ENCODE results near the gene SMARCC2.
"Not testable (repeated sequence)": the region's sequence is repeated elsewhere in the genome, so short reads cannot be mapped to it uniquely, and the experiment has no call there.

SMARCC2 gene

DNA sequence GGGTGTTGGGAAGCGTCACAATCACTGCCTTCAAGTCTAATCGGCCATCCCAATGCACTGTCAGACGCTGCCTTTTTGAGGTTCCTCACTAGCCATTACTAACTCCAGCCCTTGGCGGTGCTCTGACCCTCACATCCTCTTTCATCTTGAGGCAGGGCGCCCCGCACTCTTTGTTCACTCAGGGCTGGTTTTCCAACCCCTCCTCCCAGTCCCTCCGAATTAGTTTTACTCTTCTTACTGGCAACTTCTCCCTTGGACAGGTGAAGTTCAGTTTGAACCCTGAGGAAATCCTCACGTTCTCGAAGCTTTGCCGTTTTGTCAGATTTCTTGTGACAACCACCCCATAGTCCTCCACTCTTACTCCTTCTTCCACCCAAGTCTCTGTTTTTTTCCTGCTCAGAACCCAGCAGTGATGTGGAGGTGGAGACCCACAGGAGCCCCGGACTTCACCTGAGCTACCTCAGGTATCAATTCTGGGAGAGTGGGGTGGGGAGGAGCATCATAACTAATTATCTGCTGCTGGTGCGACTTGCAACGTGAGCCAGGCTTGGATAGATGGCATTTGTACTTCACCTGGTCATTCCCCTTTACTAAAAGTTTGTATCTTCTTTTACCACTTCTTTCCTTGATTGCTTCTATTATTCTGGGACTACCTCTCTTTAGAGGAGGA is 70.5 kb downstream of the SMARCC2 start:
- DNase-seq = no peak

DNA sequence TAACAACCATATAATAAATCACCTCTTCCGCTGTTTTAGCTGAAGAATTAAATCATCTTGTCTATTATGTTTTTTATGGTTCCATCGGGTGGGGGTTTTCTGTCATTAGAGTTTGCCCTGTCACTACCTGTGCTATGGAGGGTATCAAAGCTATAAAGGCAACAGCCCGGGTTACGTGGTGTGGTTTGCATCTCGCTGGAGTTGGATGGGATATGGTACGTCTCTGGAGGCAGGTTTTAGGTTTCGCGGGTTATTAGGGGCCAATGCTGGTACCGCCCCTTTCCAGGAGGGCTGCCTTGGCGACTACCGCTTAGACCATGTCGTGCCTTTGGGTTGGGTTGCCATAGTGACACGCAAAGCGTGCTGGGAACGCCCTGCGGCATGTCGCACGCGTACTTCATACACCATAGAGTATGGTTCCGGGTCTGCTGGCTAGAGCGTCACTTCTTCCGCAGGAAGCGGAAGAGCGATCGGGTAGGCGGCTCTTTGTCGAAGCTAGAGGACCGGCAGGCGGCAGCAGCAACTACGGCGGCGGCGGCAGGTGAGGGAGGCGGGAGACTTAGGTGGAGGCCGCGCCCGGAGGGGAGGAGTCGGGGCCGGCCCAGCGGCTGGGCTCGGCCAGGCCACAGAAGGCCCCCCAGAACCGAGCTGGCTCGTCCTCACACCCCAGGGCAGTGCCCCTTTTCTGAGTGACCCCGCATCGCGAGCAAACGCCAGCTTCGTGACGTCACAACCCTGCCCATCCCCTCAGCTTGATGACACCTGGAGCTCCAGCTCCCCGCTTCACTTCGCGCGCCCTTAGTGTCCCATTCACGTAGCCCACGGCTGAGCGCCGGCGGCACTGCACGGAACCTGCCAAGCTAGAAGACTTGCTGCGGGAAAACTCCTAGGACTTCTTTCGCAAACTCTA is 71.2 kb downstream of the SMARCC2 start, which contains the start of gene ZC3H10:
Gene ZC3H10 (plus strand): TSS at position 489 of the 910 bp plus-strand sequence. CDS start 2,297 bp downstream, outside the sequence.
- DNase-seq = peak; percentile 94 to 98

DNA sequence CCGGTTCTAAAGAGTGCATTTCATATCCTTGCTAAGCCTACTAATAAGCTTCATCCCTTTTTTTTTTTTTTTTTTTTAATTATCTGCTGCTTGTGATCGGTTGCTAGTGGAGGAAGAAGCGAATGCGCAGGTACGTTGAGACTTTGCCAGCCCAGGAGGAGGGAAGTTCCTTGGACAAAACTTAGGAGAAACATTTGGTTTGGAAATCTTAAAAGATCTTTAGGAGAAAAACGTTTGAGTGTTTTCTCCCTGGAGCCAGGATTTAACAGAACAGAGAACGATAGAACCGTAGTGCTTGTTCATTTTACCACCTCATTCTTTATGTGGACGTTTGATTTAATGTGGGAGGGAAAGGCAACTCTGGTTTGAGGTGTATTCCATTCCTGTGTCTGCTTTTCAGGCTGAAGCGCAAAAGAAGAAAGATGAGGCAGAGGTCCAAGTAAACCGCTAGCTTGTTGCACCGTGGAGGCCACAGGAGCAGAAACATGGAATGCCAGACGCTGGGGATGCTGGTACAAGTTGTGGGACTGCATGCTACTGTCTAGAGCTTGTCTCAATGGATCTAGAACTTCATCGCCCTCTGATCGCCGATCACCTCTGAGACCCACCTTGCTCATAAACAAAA is 72.1 kb downstream of the SMARCC2 start:
- DNase-seq = not testable (repeated sequence)

DNA sequence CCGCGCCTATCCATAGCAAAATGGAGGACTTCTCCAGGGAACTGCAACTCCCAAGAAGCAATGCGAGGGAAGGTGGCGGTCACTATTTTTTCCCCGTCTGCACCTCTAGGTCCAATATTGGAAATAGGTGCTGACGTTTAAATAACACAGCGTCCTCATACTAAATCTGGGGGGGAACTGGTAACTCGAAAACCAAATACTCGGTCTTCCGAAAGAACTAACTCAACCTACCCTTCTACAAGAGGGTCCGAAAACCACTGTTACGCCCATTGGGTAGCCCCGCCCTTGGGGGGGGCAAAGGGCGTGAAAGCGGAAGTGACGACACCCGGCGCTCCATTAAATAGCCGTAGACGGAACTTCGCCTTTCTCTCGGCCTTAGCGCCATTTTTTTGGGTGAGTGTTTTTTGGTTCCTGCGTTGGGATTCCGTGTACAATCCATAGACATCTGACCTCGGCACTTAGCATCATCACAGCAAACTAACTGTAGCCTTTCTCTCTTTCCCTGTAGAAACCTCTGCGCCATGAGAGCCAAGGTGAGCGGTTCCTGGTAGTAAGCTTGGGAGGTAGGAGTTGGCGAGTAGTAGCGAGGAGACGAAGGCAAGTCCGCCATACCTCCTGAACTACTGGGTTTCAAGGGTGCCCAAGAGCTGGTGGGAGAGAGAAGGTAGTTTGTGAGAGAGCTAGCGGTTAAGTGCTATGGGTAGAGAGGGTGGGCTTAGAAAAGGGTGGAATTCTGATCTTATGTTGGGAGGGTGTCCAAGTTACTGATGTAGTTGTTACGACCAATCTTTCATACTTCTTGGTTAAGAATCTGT is 72.8 kb downstream of the SMARCC2 start, which contains the start of gene RPL41:
Gene RPL41 (plus strand): TSS at position 367 of the 815 bp plus-strand sequence.
- DNase-seq = peak; percentile 92 to 98

DNA sequence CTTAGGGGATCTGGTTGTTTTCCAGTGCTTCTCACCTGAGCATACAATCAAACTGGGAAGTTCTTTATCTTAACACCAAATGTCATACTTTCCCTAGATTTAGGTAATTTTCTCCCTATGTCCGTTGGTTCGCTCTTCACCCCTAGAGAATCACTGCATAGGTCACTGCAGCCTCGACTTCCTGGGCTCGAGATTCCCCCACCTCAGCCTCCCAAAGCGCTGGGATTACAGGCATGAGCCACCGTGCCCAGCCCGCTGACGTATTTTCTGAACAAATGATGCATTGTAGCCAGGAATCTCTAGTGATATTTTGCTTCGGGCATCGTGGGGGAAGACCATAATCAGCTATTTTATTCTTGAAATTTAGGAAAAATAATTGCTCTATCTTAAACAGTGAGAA is 74.0 kb downstream of the SMARCC2 start:
- no peak for DNase-seq

DNA sequence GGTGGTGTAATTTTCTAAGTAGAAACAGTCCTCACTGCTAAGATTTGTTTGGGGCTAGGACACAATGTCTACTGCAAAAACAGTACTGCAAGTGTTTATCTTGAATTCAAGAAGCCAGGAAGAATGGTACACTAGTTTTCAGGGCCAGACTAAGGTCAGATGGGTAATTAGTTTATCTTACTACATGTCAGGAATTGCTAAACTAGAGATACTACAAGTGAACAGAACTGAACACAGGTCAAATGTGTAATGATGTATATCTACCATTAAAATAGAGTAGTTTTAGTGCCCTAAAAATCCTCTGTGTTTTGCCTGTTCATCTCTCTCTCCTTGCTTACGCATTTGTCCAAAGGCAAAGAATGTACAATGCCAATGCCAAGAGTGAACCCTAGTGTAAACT is 75.2 kb downstream of the SMARCC2 start:
- DNase-seq = no peak
